Thyroid gland (tissue), 4 donors: Measurements from ENCODE around the gene HMGN2.

ENCODE experiments used
- CTCF ChIP-seq, 6 experiments: fragments of 200-600 bp in 3 of 6; fragments of 450-650 bp in 3 of 6; sonication (generic) in 3 of 6; IDR thresholded peaks; one replicate each; pipeline ENCODE4 v1.5.1; 2016 to 2019; ENCODE audit warnings: antibody characterized with exemption in 6 of 6, mild to moderate bottlenecking in 2 of 6, inconsistent platforms in 1 of 6, moderate library complexity in 1 of 6
- POLR2A ChIP-seq, 2 donors: fragments of 450-650 bp; IDR thresholded peaks; one replicate each; pipeline ENCODE4 v1.6.1; 2017; ENCODE audit warnings: antibody characterized with exemption in 2 of 2, mild to moderate bottlenecking in 2 of 2, moderate library complexity in 1 of 2

GRCh38 chr1:26521669-26522030 lies 49.4 kb downstream of the HMGN2 start:
- TF ChIP-seq CTCF (IDR thresholded peaks at IDR 0.05) (no peak), POLR2A (IDR thresholded peaks at IDR 0.05) (no peak)
